ENCODE data around the gene OR5AP2.
"Not testable (repeated sequence)": the region's sequence is repeated elsewhere in the genome, so short reads cannot be mapped to it uniquely, and the experiment has no call there.

DNA sequence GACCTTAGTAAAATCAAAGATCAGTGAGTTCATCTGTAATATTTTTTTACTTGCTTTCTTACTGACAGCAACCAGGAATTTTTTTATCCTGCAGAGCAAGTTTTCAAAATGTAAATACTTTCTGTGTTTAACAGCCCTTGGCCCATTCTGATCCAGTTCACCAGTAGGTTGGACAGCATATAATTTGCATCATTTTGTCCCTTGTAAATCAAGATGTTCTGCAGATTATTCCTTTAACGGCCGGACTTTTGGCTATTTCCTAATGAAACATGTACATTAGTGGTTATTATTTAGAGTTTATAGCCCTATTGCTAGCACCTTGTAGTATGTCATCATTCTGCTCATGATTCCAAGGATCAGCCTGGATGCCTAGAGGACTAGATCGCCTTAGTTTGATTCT lies 48.9 kb upstream of the OR5AP2 start:
- TF ChIP-seq TAF1 (IDR thresholded peaks at IDR 0.05; ENCODE audit: control insufficient read depth, extremely low read depth, insufficient read depth, low read length, severe bottlenecking); BHLHE40 (IDR thresholded peaks at IDR 0.05; ENCODE audit: low read length); ZFP36 (IDR thresholded peaks at IDR 0.05; ENCODE audit: low read depth, low read length, partially characterized antibody); DPF2 (IDR thresholded peaks at IDR 0.05); YBX1 (IDR thresholded peaks at IDR 0.05); FOXP1 (CRISPR knock-in tag; IDR thresholded peaks at IDR 0.05); KDM1A (IDR thresholded peaks at IDR 0.05); ZNF512 (tag; IDR thresholded peaks at IDR 0.05); ZNF239 (CRISPR knock-in tag; IDR thresholded peaks at IDR 0.05): not testable (repeated sequence)
- TF ChIP-seq, protein P1, sequence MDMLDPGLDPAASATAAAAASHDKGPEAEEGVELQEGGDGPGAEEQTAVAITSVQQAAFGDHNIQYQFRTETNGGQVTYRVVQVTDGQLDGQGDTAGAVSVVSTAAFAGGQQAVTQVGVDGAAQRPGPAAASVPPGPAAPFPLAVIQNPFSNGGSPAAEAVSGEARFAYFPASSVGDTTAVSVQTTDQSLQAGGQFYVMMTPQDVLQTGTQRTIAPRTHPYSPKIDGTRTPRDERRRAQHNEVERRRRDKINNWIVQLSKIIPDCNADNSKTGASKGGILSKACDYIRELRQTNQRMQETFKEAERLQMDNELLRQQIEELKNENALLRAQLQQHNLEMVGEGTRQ (CRISPR knock-in tag; IDR thresholded peaks at IDR 0.05), result not testable (repeated sequence)
- TF ChIP-seq, protein P2, sequence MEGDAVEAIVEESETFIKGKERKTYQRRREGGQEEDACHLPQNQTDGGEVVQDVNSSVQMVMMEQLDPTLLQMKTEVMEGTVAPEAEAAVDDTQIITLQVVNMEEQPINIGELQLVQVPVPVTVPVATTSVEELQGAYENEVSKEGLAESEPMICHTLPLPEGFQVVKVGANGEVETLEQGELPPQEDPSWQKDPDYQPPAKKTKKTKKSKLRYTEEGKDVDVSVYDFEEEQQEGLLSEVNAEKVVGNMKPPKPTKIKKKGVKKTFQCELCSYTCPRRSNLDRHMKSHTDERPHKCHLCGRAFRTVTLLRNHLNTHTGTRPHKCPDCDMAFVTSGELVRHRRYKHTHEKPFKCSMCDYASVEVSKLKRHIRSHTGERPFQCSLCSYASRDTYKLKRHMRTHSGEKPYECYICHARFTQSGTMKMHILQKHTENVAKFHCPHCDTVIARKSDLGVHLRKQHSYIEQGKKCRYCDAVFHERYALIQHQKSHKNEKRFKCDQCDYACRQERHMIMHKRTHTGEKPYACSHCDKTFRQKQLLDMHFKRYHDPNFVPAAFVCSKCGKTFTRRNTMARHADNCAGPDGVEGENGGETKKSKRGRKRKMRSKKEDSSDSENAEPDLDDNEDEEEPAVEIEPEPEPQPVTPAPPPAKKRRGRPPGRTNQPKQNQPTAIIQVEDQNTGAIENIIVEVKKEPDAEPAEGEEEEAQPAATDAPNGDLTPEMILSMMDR (IDR thresholded peaks at IDR 0.05 in 2 of 3, conservative IDR thresholded peaks at IDR 0.05 in 1 of 3; ENCODE audit: insufficient read depth in 2 of 3, low read depth in 1 of 3, low read length in 3 of 3), result not testable (repeated sequence)
- TF ChIP-seq, protein P3, sequence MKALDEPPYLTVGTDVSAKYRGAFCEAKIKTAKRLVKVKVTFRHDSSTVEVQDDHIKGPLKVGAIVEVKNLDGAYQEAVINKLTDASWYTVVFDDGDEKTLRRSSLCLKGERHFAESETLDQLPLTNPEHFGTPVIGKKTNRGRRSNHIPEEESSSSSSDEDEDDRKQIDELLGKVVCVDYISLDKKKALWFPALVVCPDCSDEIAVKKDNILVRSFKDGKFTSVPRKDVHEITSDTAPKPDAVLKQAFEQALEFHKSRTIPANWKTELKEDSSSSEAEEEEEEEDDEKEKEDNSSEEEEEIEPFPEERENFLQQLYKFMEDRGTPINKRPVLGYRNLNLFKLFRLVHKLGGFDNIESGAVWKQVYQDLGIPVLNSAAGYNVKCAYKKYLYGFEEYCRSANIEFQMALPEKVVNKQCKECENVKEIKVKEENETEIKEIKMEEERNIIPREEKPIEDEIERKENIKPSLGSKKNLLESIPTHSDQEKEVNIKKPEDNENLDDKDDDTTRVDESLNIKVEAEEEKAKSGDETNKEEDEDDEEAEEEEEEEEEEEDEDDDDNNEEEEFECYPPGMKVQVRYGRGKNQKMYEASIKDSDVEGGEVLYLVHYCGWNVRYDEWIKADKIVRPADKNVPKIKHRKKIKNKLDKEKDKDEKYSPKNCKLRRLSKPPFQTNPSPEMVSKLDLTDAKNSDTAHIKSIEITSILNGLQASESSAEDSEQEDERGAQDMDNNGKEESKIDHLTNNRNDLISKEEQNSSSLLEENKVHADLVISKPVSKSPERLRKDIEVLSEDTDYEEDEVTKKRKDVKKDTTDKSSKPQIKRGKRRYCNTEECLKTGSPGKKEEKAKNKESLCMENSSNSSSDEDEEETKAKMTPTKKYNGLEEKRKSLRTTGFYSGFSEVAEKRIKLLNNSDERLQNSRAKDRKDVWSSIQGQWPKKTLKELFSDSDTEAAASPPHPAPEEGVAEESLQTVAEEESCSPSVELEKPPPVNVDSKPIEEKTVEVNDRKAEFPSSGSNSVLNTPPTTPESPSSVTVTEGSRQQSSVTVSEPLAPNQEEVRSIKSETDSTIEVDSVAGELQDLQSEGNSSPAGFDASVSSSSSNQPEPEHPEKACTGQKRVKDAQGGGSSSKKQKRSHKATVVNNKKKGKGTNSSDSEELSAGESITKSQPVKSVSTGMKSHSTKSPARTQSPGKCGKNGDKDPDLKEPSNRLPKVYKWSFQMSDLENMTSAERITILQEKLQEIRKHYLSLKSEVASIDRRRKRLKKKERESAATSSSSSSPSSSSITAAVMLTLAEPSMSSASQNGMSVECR (CRISPR knock-in tag; IDR thresholded peaks at IDR 0.05), result not testable (repeated sequence)
- TF ChIP-seq, protein P4, sequence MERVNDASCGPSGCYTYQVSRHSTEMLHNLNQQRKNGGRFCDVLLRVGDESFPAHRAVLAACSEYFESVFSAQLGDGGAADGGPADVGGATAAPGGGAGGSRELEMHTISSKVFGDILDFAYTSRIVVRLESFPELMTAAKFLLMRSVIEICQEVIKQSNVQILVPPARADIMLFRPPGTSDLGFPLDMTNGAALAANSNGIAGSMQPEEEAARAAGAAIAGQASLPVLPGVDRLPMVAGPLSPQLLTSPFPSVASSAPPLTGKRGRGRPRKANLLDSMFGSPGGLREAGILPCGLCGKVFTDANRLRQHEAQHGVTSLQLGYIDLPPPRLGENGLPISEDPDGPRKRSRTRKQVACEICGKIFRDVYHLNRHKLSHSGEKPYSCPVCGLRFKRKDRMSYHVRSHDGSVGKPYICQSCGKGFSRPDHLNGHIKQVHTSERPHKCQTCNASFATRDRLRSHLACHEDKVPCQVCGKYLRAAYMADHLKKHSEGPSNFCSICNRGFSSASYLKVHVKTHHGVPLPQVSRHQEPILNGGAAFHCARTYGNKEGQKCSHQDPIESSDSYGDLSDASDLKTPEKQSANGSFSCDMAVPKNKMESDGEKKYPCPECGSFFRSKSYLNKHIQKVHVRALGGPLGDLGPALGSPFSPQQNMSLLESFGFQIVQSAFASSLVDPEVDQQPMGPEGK (CRISPR knock-in tag; IDR thresholded peaks at IDR 0.05; ENCODE audit: borderline replicate concordance), result not testable (repeated sequence)

Measured in K562 (cell line).